HG02852 (cell line): ENCODE data around the gene TANGO6.
"Not testable (repeated sequence)": the region's sequence is repeated elsewhere in the genome, so short reads cannot be mapped to it uniquely, and the experiment has no call there.

Experiments
- ATAC-seq: cut with Tn5 transposase; IDR thresholded peaks from one replicate; pipeline ENCODE4 v1.9.1; 2021; ENCODE audit warnings: mild to moderate bottlenecking, moderate library complexity; ENCODE audit not compliant: unreplicated experiment

TANGO6 gene

DNA sequence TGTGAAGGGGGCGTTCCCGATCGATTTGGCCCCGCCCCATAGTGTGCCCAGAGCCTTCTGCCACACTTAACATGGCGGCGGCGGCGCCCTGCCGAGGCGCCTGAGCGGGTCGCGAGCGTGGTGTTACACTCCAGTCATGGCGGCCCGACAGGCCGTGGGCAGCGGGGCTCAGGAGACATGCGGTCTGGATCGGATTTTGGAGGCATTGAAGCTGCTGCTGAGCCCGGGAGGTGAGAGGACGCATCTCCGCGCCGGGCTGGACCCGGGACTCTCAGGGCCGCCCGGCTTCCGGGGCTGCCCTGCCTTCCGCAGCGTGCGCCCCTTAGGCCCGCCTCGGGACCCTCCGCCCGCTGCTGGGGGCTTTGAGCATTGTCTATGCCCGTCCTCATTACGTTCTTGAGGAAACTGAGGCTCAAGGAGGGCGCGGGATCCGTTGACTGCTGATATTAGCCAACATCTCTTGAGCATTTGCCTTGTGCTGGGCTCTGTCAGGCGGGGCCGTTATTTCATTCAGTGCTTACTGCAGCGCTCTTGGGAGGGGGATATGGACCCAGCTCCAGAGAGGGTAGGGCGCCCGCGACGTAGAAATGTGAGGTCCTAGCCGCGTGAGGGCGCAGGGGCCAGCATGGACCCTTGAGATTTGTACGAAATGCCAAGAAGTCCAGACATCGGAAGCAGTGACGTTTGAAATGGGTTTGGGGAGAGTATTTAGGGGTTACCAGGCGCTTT lies at the start of gene TANGO6:
Gene TANGO6 (plus strand): TSS at position 50 of the 729 bp plus-strand sequence. CDS start 87 bp downstream, at position 137.
- peak; percentile 89 for ATAC-seq

- ATAC-seq: no peak
These were observed 44.9 kb upstream of the TANGO6 start for GRCh38 chr16:68798398-68798797.

- peak; percentile 52 for ATAC-seq
These were observed 43.0 kb upstream of the TANGO6 start for GRCh38 chr16:68800257-68800875.

DNA sequence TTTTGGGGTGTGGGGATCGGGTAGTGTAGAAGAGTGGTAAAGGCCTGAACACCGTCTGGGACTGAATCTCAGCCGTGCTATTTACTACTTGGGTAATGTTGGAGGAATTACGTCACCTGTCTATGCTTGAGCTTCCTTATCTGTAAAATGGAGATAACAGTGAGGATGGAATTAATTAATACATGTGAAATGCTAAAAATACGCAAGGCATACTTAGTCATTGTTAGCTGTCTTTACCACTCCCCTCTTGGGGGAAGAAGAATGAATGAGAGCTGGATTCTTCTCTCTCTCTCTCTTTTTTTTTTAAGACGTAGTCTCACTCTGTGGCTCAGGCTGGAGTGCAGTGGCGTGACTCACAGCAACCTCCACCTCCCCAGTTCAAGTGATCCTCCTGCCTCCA lies 41.1 kb upstream of the TANGO6 start:
- no peak for ATAC-seq

- no peak for ATAC-seq
These were observed 36.9 kb upstream of the TANGO6 start for GRCh38 chr16:68806422-68806821.

- no peak for ATAC-seq
These were observed 36.4 kb upstream of the TANGO6 start for GRCh38 chr16:68806981-68807380.

- no peak for ATAC-seq
These were observed 28.8 kb upstream of the TANGO6 start for GRCh38 chr16:68814516-68814915.

GRCh38 chr16:68823401-68824135 lies 19.8 kb upstream of the TANGO6 start:
- no peak for ATAC-seq

DNA sequence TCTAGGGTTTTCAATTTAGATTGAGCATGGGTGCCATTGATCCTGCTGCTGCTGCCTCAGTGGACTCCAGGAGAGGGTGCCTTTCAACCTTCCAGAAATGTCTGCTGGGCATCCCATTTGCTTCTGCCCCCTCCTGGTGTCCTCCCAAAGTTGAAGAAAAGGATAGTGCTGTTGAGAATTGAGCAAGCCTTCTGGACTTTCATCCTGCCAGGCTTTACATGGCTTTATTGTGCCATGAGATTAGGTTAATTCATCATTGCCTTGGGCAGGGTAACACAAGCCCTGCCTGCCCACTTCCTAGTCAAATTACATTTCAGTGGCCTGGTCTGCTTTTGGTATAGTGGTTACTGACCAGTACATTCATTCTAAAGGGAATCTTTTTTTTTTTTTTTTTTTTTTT lies 17.9 kb upstream of the TANGO6 start:
- ATAC-seq: no peak

DNA sequence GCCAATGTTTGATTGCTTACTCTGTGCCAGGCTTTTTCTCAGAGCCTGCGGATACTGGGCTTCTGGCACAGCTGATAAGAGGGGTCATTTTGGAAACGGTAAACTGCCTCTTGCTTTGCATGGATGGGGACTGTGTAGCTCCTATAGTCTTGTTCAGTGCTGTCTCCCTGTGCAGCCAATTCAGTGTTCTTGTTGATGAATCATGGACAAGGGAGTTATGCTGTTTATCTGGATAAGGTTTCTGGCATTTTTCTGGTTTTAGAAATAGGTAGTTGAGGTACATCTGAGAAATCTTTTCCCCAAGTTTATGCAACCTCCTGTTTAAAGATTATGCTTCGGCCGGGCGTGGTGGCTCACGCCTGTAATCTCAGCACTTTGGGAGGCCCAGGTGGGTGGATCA lies 16.7 kb upstream of the TANGO6 start:
- ATAC-seq: no peak

GRCh38 chr16:68833251-68833650 lies 10.1 kb upstream of the TANGO6 start:
- no peak for ATAC-seq

- no peak for ATAC-seq
These were observed 8.8 kb upstream of the TANGO6 start for GRCh38 chr16:68834550-68834949.

GRCh38 chr16:68835970-68836369 lies 7.4 kb upstream of the TANGO6 start:
- no peak for ATAC-seq

DNA sequence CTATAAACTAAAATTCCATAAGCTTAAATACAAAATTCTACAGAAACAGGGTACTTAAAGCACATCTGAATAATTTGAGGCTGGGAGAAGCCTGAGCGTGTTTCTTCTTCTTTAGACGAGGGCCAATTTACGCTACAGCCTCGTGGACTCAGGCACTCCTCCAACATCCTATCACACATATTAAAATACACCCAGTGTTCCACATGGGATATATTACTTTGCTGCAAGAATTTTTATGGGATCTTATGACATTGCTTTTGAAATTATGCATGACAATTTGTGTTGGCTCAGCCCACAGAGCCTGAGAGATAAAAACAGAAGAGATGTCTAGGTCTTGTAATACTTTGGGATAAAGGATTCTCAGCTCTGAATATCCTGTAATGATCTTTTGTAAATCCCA lies 3.5 kb upstream of the TANGO6 start:
- ATAC-seq: no peak

- not testable (repeated sequence) for ATAC-seq
These were observed 308 bp upstream of the TANGO6 start for GRCh38 chr16:68842964-68843481.

DNA sequence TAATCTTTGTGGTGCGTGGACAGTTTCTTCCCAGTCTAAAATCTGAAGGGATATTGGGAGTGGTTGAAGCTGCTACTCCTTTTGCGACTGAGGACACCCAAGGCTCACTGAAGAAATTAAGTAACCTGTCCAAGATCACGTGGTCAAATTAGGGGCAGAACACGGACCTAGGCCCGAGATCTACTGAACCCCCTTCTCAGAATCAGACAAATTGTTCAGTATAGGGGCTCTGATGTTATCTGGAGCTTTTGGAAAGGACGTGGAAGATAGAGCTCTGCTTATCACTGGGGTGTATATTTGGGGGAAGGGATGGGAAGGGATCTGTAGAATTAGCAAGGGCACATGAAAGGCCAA lies 857 bp downstream of the TANGO6 start:
- no peak for ATAC-seq

- no peak for ATAC-seq
These were observed 5.5 kb downstream of the TANGO6 start for GRCh38 chr16:68848786-68849185.

DNA sequence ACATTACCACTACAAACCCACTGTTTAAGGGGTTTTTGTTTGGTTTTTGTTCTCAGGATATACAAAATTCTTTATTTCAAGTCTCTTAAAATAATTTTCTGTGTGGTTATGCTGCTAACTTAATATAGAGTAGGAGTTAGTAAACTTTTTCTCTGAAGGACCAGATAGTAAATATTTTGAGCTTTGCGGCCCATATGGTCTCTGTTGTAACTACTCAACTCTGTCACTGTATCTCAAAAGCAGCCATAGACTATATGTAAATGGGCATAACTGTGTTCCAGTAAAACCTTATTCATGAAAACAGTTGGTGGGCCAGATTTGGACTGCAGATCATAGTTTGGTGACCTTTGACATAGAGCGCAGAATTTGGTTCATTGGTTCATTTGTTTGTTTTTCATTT lies 7.2 kb downstream of the TANGO6 start:
- ATAC-seq: no peak

DNA sequence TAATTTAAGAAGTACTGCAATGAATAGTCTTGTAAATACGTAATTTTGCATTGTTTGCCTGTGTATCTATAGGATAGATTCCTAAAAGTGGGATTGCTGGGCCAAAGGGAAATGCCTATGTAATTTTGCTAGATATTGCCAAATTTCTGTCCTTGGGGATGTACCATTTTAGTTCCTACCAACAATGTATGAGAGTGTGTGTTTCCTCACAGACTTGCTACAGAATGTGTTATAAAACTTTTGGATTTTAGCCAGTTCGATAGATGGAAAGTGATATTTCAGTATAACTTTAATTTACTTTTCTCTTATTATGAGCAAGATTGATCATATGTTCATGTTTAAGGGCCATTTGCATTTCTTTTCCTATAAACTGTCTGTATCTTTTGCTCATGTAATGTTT lies 8.3 kb downstream of the TANGO6 start:
- no peak for ATAC-seq

- ATAC-seq: no peak
These were observed 14.1 kb downstream of the TANGO6 start for GRCh38 chr16:68857479-68857878.

- no peak for ATAC-seq
These were observed 16.5 kb downstream of the TANGO6 start for GRCh38 chr16:68859828-68860227.
